Gastrocnemius medialis (tissue), 4 donors: ENCODE data around the gene HEATR5B. TPM values are rescaled to one million over a fixed set of nuclear protein-coding genes. Genes with fewer than 3 reads are reported as not detected.

Experiments
- ATAC-seq, 2 donors: fragments of 150-250 bp; one replicate each; pipeline ENCODE4 v1.9.1; 2016
- DNase-seq, 2 donors: peaks; one replicate each; pipeline ENCODE4 v3.0.0-alpha.2; 2019
- H3K27ac ChIP-seq, 4 donors: fragments of 200-600 bp; sonication (generic); 1 replicate in 1 of 4; 2 replicates in 3 of 4; pipeline ENCODE4 v1.5.1; 2016 to 2018; ENCODE audit warnings: mild to moderate bottlenecking in 2 of 4, moderate library complexity in 1 of 4
- H3K27me3 ChIP-seq, 3 donors: fragments of 200-600 bp; sonication (generic) in 2 of 3; 1 replicate in 1 of 3; 2 replicates in 2 of 3; pipeline versions ENCODE4 v1.5.1 to v1.6.0; 2016 to 2019; ENCODE audit warnings: mild to moderate bottlenecking in 1 of 3, moderate library complexity in 1 of 3
- H3K36me3 ChIP-seq, 2 donors: fragments of 200-600 bp; sonication (generic) in 1 of 2; one replicate each; pipeline ENCODE4 v1.5.1; 2017 to 2018
- H3K4me1 ChIP-seq, 2 donors: fragments of 200-600 bp; sonication (generic) in 1 of 2; one replicate each; pipeline ENCODE4 v1.5.1; 2016 to 2017; ENCODE audit warnings: mild to moderate bottlenecking in 2 of 2
- H3K4me3 ChIP-seq, 4 donors: fragments of 200-600 bp; sonication (generic) in 3 of 4; 1 replicate in 1 of 4; 2 replicates in 3 of 4; pipeline ENCODE4 v1.5.1; 2016 to 2019; ENCODE audit warnings: mild to moderate bottlenecking in 2 of 4
- H3K9me3 ChIP-seq, 3 donors: fragments of 200-600 bp; sonication (generic) in 2 of 3; 1 replicate in 1 of 3; 2 replicates in 2 of 3; pipeline ENCODE4 v1.5.1; 2016 to 2019
- POLR2A ChIP-seq, 2 donors: fragments of 450-650 bp; IDR thresholded peaks; one replicate each; pipeline ENCODE4 v1.6.1; 2017; ENCODE audit warnings: antibody characterized with exemption in 2 of 2, mild to moderate bottlenecking in 2 of 2, moderate library complexity in 2 of 2
- in situ Hi-C, 4 donors: fragments of 200-750 bp; cut with MboI; loops; one replicate each; pipeline versions ENCODE4 v1.15.0 to v1.8.0; 2017; ENCODE audit warnings: low sequenced_read_pairs in 4 of 4
- intact Hi-C: fragments of 100-400 bp; cut with DNase I; formaldehyde crosslinking; loops from one replicate; pipeline ENCODE4 v1.15.1; 2023; ENCODE audit warnings: low total_unique reads
- total RNA-seq, 4 donors: library from RNA; depleted of rRNA; stranded (reverse); fragments of >200 nt; gene quantifications; one replicate each; pipeline versions ENCODE4 v1.1.0 to v1.2.3, GENCODE V29; 2016
- TF ChIP-seq, protein P1 (sequence below), 5 experiments: fragments of 450-650 bp in 3 of 5; fragments of 200-600 bp in 2 of 5; sonication (generic) in 2 of 5; IDR thresholded peaks in 4 of 5; conservative IDR thresholded peaks in 1 of 5; 1 replicate in 4 of 5; 2 replicates in 1 of 5; pipeline ENCODE4 v1.5.1; 2016 to 2019; ENCODE audit warnings: antibody characterized with exemption in 5 of 5, mild to moderate bottlenecking in 3 of 5, moderate library complexity in 3 of 5

HEATR5B gene
- total RNA-seq, 4 donors from 2014 or later, result 6.8 to 10.0 (median 9.8) TPM

DNA sequence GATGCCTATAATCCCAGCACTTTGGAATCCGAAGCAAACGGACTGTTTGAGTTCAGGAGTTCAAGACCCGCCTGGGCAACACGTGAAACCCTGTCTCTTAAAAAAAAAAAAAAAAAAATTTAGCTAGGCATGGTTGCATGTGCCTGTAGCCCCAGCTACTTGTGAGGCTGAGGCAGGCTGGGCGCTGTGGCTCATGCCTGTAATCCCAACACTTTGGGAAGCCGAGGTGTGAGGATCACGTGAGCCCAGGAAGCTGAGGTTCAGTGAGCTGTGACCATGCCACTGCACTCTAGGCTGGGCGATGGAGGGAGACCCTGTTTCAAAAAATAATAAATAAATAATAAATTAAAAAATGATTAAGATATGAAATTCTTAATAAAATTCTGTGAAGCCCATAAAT lies 108.9 kb downstream of the HEATR5B start:
- Histone ChIP-seq H3K36me3 (no peaks in the 10 kb centered on the region), H3K4me1 (no peaks in the 10 kb centered on the region), H3K27me3 (no peaks in the 10 kb centered on the region), H3K27ac (no peak overlapping the region), H3K4me3 (no peak overlapping the region), H3K9me3 (no peaks in the 10 kb centered on the region)
- intact Hi-C loops, result no loop called here
- in situ Hi-C loops, result no loop called here
- no peak for TF ChIP-seq POLR2A (IDR thresholded peaks at IDR 0.05)
- TF ChIP-seq, protein P1, sequence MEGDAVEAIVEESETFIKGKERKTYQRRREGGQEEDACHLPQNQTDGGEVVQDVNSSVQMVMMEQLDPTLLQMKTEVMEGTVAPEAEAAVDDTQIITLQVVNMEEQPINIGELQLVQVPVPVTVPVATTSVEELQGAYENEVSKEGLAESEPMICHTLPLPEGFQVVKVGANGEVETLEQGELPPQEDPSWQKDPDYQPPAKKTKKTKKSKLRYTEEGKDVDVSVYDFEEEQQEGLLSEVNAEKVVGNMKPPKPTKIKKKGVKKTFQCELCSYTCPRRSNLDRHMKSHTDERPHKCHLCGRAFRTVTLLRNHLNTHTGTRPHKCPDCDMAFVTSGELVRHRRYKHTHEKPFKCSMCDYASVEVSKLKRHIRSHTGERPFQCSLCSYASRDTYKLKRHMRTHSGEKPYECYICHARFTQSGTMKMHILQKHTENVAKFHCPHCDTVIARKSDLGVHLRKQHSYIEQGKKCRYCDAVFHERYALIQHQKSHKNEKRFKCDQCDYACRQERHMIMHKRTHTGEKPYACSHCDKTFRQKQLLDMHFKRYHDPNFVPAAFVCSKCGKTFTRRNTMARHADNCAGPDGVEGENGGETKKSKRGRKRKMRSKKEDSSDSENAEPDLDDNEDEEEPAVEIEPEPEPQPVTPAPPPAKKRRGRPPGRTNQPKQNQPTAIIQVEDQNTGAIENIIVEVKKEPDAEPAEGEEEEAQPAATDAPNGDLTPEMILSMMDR (IDR thresholded peaks at IDR 0.05 in 4 of 5, conservative IDR thresholded peaks at IDR 0.05 in 1 of 5), result no peak
- no peak for ATAC-seq
- no peak for DNase-seq

DNA sequence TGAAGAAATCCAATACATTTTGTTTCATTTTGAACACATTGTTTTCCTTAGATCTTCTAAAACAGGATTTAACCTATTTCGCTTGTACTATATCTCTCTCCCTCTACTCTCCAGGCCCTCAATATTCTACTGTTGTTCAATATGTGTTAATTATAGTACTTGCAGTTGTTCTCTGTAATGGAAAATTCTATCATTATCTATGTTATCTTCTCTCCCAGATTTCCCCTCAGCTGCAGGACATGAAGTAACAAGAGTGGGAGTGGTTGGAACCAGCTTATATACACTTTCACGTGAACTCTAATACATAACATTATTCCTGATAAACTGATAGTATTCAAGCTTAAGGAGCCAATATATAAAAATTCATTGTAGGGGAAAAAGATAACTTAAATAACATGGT lies 110.9 kb downstream of the HEATR5B start:
- in situ Hi-C loops (no loop called here), intact Hi-C loops (no loop called here)
- no peaks in the 10 kb centered on the region for H3K9me3 ChIP-seq
- no peak for DNase-seq
- H3K27ac ChIP-seq, result no peak overlapping the region
- no peaks in the 10 kb centered on the region for H3K4me1 ChIP-seq
- TF ChIP-seq POLR2A (IDR thresholded peaks at IDR 0.05), result no peak
- ATAC-seq, result no peak
- H3K4me3 ChIP-seq, result no peak overlapping the region
- H3K27me3 ChIP-seq, result no peaks in the 10 kb centered on the region
- H3K36me3 ChIP-seq, result no peaks in the 10 kb centered on the region

DNA sequence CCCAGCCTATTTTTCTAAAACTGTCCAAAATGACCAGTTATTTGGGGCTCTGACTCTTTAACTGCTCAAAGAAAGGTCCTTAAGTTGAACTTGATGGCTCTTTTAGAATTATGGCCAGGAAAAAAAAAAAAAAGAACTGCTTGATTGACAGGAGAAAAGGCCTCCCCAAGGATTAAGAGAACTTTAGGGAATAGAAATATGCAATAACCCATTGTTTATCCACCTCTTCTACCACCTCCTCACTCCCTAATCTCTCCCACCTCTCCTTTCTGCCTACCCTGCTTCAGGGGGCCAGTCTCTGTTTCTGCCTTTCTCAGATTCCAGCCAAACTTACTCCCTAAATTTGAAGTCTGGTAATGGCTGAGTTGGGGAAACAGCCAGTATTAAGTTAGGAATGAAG lies 112.2 kb downstream of the HEATR5B start:
- DNase-seq (no peak), ATAC-seq (no peak)
- in situ Hi-C loops (no loop called here), intact Hi-C loops (no loop called here)
- no peak for TF ChIP-seq POLR2A (IDR thresholded peaks at IDR 0.05)
- TF ChIP-seq, protein P1 (IDR thresholded peaks at IDR 0.05 in 4 of 5, conservative IDR thresholded peaks at IDR 0.05 in 1 of 5), result no peak
- Histone ChIP-seq H3K4me1 (peaks cover 7 to 12% of the 10 kb centered on the region in 2 donors), H3K27me3 (no peaks in the 10 kb centered on the region), H3K4me3 (no peak overlapping the region), H3K27ac (no peak overlapping the region), H3K9me3 (no peaks in the 10 kb centered on the region), H3K36me3 (no peaks in the 10 kb centered on the region)

DNA sequence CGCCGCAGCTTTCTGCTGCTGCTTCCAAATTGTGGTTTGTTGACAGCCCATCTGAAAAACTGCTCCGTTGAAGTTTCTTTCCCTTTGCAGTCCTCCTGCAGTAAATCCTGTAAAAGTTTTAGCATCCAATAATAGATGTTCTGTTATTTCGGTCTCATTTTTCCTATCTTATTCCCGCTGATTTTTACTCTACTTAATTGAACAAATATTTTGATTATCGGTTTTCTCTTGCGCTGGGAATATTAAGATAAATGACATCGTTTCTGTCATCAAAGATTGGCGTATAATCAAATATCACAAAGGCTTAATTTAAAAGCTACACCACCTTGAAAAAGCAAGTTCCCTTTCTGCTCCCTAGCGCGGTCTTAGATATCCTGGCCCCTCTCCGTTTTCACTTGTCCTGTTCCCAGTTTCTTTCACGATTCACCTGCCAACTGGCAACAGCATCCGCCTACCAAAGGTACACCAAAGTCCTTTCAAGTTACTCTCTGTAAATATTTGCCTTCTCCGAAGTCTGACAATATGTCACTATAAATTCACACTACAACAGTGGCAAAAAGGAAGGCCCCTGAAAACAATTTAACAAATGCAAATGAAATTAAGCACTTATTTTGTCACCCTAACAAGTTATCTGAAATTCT lies 116.8 kb downstream of the HEATR5B start:
- no peaks in the 10 kb centered on the region for H3K27me3 ChIP-seq
- H3K4me3 ChIP-seq, result peak overlapping the region; percentile 70 to 97 (median 83)
- H3K9me3 ChIP-seq, result no peaks in the 10 kb centered on the region
- H3K27ac ChIP-seq, result peak overlapping the region; percentile 80 to 97 (median 90)
- intact Hi-C loops (loop anchor here (1.0 to 5.0 kb wide), 4 partner anchors 117 to 615 kb away; partner anchors contain the start of genes CEBPZ, GPATCH11, HEATR5B and NDUFAF7), in situ Hi-C loops (no loop called here)
- H3K36me3 ChIP-seq, result no peaks in the 10 kb centered on the region
- peak in 1 of 2 donors; percentile 10 for ATAC-seq
- TF ChIP-seq, protein P1 (IDR thresholded peaks at IDR 0.05 in 4 of 5, conservative IDR thresholded peaks at IDR 0.05 in 1 of 5), result no peak
- no peak for TF ChIP-seq POLR2A (IDR thresholded peaks at IDR 0.05)
- peaks cover 28% of the 10 kb centered on the region in 2 donors for H3K4me1 ChIP-seq
- DNase-seq, result peak in 1 of 2 donors; percentile 34

DNA sequence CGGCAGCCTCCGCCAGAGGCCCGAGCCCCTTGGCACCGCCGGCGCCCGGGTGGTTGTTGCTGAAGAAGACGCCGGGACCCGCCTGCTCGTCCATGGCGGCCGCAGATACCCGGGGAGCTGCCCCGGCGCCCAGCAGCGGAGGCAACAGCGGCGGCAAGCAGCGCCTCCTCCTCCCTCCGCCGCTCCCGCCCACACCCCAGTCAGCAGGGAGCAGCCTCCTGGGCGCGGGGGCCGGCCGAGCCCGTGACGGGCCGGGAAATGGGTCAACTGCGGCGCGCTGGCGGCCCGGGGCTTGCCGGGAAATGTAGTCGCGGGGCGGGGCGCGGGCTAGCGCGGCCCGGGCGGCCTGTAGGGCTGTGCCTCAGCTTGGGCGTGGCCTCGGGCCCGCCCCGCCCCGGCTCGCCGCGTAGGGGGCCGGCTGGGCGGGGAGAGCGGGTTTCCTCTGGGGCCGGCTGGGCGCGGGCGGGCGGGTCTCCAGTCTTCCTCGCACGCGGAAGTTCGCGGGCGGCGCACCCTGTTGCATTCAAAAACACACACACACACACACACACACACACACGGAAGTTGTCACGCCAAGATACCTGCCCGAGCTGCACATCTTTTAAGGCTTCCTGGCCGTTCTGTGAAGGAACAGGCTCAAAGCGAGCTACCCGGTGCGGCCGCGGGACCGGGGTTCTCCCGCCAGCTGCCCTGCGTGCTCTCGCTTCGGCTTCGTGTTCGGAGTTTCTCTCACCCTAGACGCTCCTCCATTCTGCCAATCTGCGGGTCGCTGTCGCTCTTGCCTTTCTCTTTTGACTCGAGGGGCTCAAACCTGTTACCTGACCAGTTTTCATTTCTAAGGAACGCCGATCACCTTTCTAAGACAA lies 117.6 kb downstream of the HEATR5B start, which contains the start of gene STRN:
Gene STRN, minus strand, starts transcription at position 167 of the 866 bp plus-strand sequence. Its CDS starts 73 bp downstream, at position 94.
- ATAC-seq (peak; percentile 88 to 91), DNase-seq (peak; percentile 90 to 96)
- intact Hi-C loops, result loop anchor here (1.0 to 5.0 kb wide), 4 partner anchors 118 to 614 kb away; partner anchors contain the start of genes CEBPZ, GPATCH11, HEATR5B and NDUFAF7
- Histone ChIP-seq H3K9me3 (no peaks in the 10 kb centered on the region), H3K4me1 (peaks cover 28% of the 10 kb centered on the region in 2 donors), H3K27me3 (no peaks in the 10 kb centered on the region), H3K27ac (peak within 1 kb of the TSS; percentile 81 to 97 (median 90)), H3K4me3 (peak within 1 kb of the TSS; percentile 70 to 97 (median 88)), H3K36me3 (no peaks in the 10 kb centered on the region)
- TF ChIP-seq, protein P1 (IDR thresholded peaks at IDR 0.05 in 4 of 5, conservative IDR thresholded peaks at IDR 0.05 in 1 of 5), result peak in 1 of 5 experiments; percentile 32
- peak; percentile 94 to 98 for TF ChIP-seq POLR2A (IDR thresholded peaks at IDR 0.05)
- in situ Hi-C loops, result no loop called here
